DND-41 (cell line): ENCODE results near the gene DVL2.

ENCODE experiments used
- EZH2 ChIP-seq: IDR thresholded peaks from 3 replicates; pipeline ENCODE4 v1.6.1; 2012; ENCODE audit warnings: borderline replicate concordance, low read depth, mild to moderate bottlenecking, moderate library complexity, low read length, inconsistent platforms; ENCODE audit not compliant: severe bottlenecking
- TF ChIP-seq, protein P1 (sequence below): IDR thresholded peaks from 2 replicates; pipeline ENCODE4 v1.5.1; 2012; ENCODE audit warnings: borderline replicate concordance, low read length, moderate library complexity, mild to moderate bottlenecking; ENCODE audit not compliant: poor library complexity, severe bottlenecking; ENCODE audit errors: extremely low read depth

DNA sequence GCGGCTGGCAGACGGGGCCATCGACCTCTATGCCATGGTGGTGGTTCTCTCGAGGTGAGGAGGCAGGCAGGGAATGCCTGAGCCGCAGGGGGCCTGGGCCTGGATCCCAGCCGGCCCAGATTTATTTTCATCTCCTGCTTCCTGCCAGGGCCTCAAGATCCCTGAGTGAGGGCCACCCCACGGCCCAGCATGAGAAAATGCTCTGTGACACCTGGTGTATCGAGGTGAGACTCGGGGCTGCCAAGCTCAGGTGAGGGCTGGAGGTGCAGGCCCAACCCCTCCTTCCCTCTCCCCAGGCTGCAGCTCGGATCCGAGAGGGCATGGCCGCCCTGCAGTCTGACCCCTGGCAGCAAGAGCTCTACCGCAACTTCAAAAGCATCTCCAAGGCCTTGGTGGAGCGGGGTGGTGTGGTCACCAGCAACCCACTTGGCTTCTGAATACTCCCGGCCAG is 9.6 kb downstream of the DVL2 start:
- TF ChIP-seq, protein P1, sequence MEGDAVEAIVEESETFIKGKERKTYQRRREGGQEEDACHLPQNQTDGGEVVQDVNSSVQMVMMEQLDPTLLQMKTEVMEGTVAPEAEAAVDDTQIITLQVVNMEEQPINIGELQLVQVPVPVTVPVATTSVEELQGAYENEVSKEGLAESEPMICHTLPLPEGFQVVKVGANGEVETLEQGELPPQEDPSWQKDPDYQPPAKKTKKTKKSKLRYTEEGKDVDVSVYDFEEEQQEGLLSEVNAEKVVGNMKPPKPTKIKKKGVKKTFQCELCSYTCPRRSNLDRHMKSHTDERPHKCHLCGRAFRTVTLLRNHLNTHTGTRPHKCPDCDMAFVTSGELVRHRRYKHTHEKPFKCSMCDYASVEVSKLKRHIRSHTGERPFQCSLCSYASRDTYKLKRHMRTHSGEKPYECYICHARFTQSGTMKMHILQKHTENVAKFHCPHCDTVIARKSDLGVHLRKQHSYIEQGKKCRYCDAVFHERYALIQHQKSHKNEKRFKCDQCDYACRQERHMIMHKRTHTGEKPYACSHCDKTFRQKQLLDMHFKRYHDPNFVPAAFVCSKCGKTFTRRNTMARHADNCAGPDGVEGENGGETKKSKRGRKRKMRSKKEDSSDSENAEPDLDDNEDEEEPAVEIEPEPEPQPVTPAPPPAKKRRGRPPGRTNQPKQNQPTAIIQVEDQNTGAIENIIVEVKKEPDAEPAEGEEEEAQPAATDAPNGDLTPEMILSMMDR: no peak
- TF ChIP-seq EZH2: no peak
